B cell (primary cell): ENCODE data around the gene NABP1. TPM values are rescaled to one million over a fixed set of nuclear protein-coding genes. Genes with fewer than 3 reads are reported as not detected.

Experiments used
- ATAC-seq: fragments of 200-7000 bp; cut with Tn5 transposase; one replicate; pipeline ENCODE4 v1.10.0; 2021; ENCODE audit warnings: low read depth, mild to moderate bottlenecking, moderate number of reproducible peaks, moderate library complexity
- CTCF ChIA-PET: fragments of 350-600 bp; sonication (Branson Sonifier 250); formaldehyde crosslinking; loops from one replicate; lab custom pipeline; 2021; ENCODE audit warnings: antibody characterized with exemption, inconsistent platforms; lab: Charles Lee
- POLR2A ChIA-PET: fragments of 350-600 bp; sonication (Branson Sonifier 250); formaldehyde crosslinking; loops from one replicate; lab custom pipeline; 2021; ENCODE audit warnings: antibody characterized with exemption; lab: Charles Lee
- DNase-seq: peaks from one replicate; pipeline ENCODE4 v3.0.0; 2013
- H2AFZ ChIP-seq: 2 replicates; pipeline ENCODE4 v1.6.1; 2012; ENCODE audit warnings: mild to moderate bottlenecking, low read depth, low read length; ENCODE audit not compliant: insufficient read depth, poor library complexity, severe bottlenecking
- H3K27ac ChIP-seq, 2 donors: 1 replicate in 1 of 2; 2 replicates in 1 of 2; pipeline ENCODE4 v1.5.1; 2012 to 2013; ENCODE audit warnings: low read length in 2 of 2, mild to moderate bottlenecking in 2 of 2, moderate library complexity in 1 of 2
- H3K27me3 ChIP-seq, 4 experiments: fragments of 200-600 bp in 1 of 4; sonication (generic) in 1 of 4; replicated peaks in 1 of 4; 1 replicate in 2 of 4; 2 replicates in 2 of 4; pipeline versions ENCODE4 v1.6.1 to v1.7.0; 2013 to 2016; ENCODE audit warnings: low read length in 3 of 4, mild to moderate bottlenecking in 2 of 4, mixed read lengths in 1 of 4, moderate library complexity in 1 of 4; ENCODE audit not compliant: insufficient read depth in 4 of 4, control insufficient read depth in 3 of 4; ENCODE audit errors: control extremely low read depth in 1 of 4
- H3K36me3 ChIP-seq, 2 experiments: replicated peaks in 1 of 2; 1 replicate in 1 of 2; 2 replicates in 1 of 2; pipeline versions ENCODE4 v1.6.1 to v1.7.1; 2013; ENCODE audit warnings: low read length in 1 of 2; ENCODE audit not compliant: insufficient read depth in 2 of 2, control insufficient read depth in 1 of 2; ENCODE audit errors: control extremely low read depth in 1 of 2, extremely low read depth in 1 of 2
- H3K4me1 ChIP-seq, 2 donors: fragments of 200-600 bp in 1 of 2; sonication (generic) in 1 of 2; 1 replicate in 1 of 2; 2 replicates in 1 of 2; pipeline versions ENCODE4 v1.5.1 to v1.6.1; 2013 to 2017; ENCODE audit warnings: low read length in 2 of 2; ENCODE audit not compliant: control insufficient read depth in 2 of 2, insufficient read depth in 2 of 2
- H3K4me2 ChIP-seq: replicated peaks from 2 replicates; pipeline ENCODE3; 2012; ENCODE audit warnings: mild to moderate bottlenecking, low read depth, low read length; ENCODE audit not compliant: poor library complexity, severe bottlenecking
- H3K4me3 ChIP-seq, 5 experiments: fragments of 200-600 bp in 1 of 5; sonication (generic) in 1 of 5; 1 replicate in 3 of 5; 2 replicates in 2 of 5; pipeline versions ENCODE4 v1.5.1 to v1.7.0; 2011 to 2016; ENCODE audit warnings: low read length in 4 of 5, mild to moderate bottlenecking in 4 of 5, low read depth in 2 of 5, control low read depth in 1 of 5, moderate library complexity in 1 of 5; ENCODE audit not compliant: insufficient read depth in 1 of 5; ENCODE audit errors: control extremely low read depth in 1 of 5, extremely low read depth in 1 of 5
- H3K79me2 ChIP-seq: fragments of 200-600 bp; sonication (generic); one replicate; pipeline ENCODE4 v1.6.0; 2016; ENCODE audit warnings: low read length; ENCODE audit not compliant: control insufficient read depth, insufficient read depth
- H3K9ac ChIP-seq: fragments of 200-600 bp; sonication (generic); 2 replicates; pipeline ENCODE4 v1.6.1; 2017; ENCODE audit warnings: mild to moderate bottlenecking, low read length, moderate library complexity
- H3K9me3 ChIP-seq, 3 donors: one replicate each; pipeline versions ENCODE4 v1.6.1 to v1.7.1; 2013; ENCODE audit warnings: low read length in 2 of 3; ENCODE audit not compliant: control insufficient read depth in 2 of 3, insufficient read depth in 1 of 3; ENCODE audit errors: control extremely low read depth in 1 of 3
- H4K20me1 ChIP-seq: 2 replicates; pipeline ENCODE4 v1.6.0; 2012; ENCODE audit warnings: mild to moderate bottlenecking, low read length; ENCODE audit not compliant: insufficient read depth, control insufficient read depth, poor library complexity, severe bottlenecking
- H3K27ac Mint-ChIP-seq: one replicate; pipeline ENCODE4 v1.8.0; 2021; ENCODE audit warnings: mixed read lengths
- H3K27me3 Mint-ChIP-seq: one replicate; pipeline ENCODE4 v1.8.0; 2021; ENCODE audit warnings: mixed read lengths
- H3K4me1 Mint-ChIP-seq: one replicate; pipeline ENCODE4 v1.8.0; 2021; ENCODE audit warnings: mixed read lengths
- H3K4me3 Mint-ChIP-seq: one replicate; pipeline ENCODE4 v1.8.0; 2021; ENCODE audit warnings: mixed read lengths
- H3K9me3 Mint-ChIP-seq: one replicate; pipeline ENCODE4 v1.8.0; 2022; ENCODE audit warnings: mixed read lengths; ENCODE audit not compliant: insufficient read depth
- CTCF ChIP-seq: fragments of 200-600 bp; IDR thresholded peaks from one replicate; pipeline ENCODE4 v1.8.0; 2022; ENCODE audit warnings: antibody characterized with exemption, mild to moderate bottlenecking
- EZH2 ChIP-seq: IDR thresholded peaks from 2 replicates; pipeline ENCODE4 v1.6.1; 2012; ENCODE audit warnings: borderline replicate concordance, low read depth, mild to moderate bottlenecking, moderate library complexity, low read length; ENCODE audit not compliant: insufficient read depth, poor library complexity, severe bottlenecking
- WGBS: methylation state at CpG from one replicate; pipeline ENCODE4 v1.1.5; 2013; ENCODE audit warnings: missing lambda C conversion rate; ENCODE audit not compliant: insufficient coverage; 5-methylcytosine and 5-hydroxymethylcytosine counted together
- intact Hi-C: fragments of 100-400 bp; cut with micrococcal nuclease; formaldehyde crosslinking; loops from one replicate; pipeline ENCODE4 v1.10.0; 2022
- polyA plus RNA-seq: library from polyadenylated mRNA; depleted of rRNA; stranded (reverse); fragments of >200 nt; gene quantifications from 2 replicates; pipeline ENCODE4 v1.2.3, GENCODE V29; 2012
- total RNA-seq, 2 donors: library from RNA; stranded (reverse); fragments of 120-200 nt in 1 of 2; gene quantifications; 1 replicate in 1 of 2; 2 replicates in 1 of 2; pipeline versions ENCODE4 v1.2.3 to v1.2.4, GENCODE V29; 2013 to 2022

The NABP1 gene
- total and polyA plus RNA-seq, 2 donors (not counting 1 experiment from before 2014, with no cell fraction given): 7.2 to 56.4 TPM

DNA sequence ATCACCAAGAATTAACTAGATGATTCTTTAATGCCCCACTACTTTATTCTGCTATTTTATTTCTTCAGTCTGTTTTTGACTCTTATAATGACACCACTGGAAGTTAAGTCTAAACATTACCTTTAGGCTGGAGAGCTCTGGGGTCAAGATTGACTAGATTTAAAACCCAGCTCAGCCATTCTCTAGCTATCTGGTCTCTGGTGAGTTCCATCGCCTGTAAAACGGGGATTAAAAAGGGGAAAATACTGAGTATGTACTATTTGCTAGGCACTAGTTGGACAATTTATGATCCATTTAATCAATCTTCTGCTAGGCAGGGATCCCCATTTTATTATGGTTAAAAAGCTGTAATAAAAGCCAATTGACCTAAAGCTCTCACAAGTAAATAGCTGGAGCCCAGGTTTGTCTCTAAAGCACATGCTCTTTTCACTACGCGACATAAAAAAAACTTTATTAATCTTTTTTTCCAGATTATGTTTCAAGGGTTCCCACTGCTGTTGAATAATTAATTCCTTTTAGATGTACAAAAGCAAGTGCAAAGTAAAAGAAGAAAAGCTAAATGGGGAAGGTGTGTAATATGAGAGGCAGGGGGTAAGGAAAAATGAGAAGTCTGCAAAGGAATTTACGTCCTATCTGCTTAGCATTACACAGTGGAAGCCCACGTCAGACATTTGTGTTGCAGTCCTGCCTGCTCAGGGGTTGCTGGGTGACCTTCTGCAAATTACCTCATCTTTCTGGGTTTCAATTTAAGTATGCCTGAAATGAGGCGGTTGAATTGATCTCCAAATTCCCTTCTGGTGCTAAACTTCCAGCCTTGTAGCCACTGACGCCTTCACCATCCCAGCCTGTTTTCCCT is 918 bp upstream of the NABP1 start:
- intact Hi-C loops: loop anchor here (2.0 to 10.0 kb wide), 4 partner anchors 656 to 2002 kb away; partner anchors contain the start of genes ANKAR, ORMDL1 and PMS1
- no peaks in the 10 kb centered on the region for H3K9me3 Mint-ChIP-seq
- H3K27me3 ChIP-seq: no peaks in the 10 kb centered on the region
- TF ChIP-seq CTCF: no peak
- no peak for TF ChIP-seq EZH2
- ChIA-PET POLR2A (interaction anchor here (0.6 to 2.5 kb wide), 9 partner anchors 11 to 364 kb away, joined by 3 to 19 read pairs (median 6); no protein-coding TSS in a partner anchor), CTCF (interaction anchor here (1.0 to 3.1 kb wide), 13 partner anchors 10 to 485 kb away, joined by 3 to 23 read pairs (median 5); no protein-coding TSS in a partner anchor)
- ATAC-seq (peak; percentile 15), DNase-seq (no peak)
- WGBS: 0% methylated on average over 3 of the region's 8 CpGs
- peak overlapping the region; percentile 91 to 95 for H3K27ac ChIP-seq
- peak overlapping the region; percentile 100 for H3K27ac Mint-ChIP-seq
- H4K20me1 ChIP-seq: no peaks in the 10 kb centered on the region
- peak overlapping the region; percentile 90 for H3K9ac ChIP-seq
- peaks cover 47% of the 10 kb centered on the region for H3K4me1 Mint-ChIP-seq
- peak overlapping the region; percentile 89 for H3K4me2 ChIP-seq
- H3K79me2 ChIP-seq: peaks cover 24% of the 10 kb centered on the region
- no peaks in the 10 kb centered on the region for H3K9me3 ChIP-seq
- H3K27me3 Mint-ChIP-seq: no peaks in the 10 kb centered on the region
- H3K4me1 ChIP-seq: peaks cover 44 to 49% of the 10 kb centered on the region in 2 donors
- H3K36me3 ChIP-seq: peaks cover 0 to 4% of the 10 kb centered on the region in 2 experiments
- H3K4me3 ChIP-seq: peak overlapping the region; percentile 68 to 91 (median 82)
- peak overlapping the region; percentile 99 for H3K4me3 Mint-ChIP-seq
- peak overlapping the region; percentile 19 for H2AFZ ChIP-seq
